NCI-H2196 (cell line): Measurements from ENCODE around the gene CRLF3.
"Not testable (repeated sequence)": the region's sequence is repeated elsewhere in the genome, so short reads cannot be mapped to it uniquely, and the experiment has no call there.

ENCODE experiments used
- DNase-seq: peaks from one replicate; lab custom pipeline; 2025; ENCODE audit not compliant: unreplicated experiment; lab: John Stamatoyannopoulos, UW

Gene CRLF3

GRCh38 chr17:30824356-30825145 is at the start of gene CRLF3:
Gene CRLF3 (minus strand): TSS chr17:30824692. CDS start chr17:30824651, 41 bp downstream.
- DNase-seq: peak; percentile 80

- DNase-seq: no peak
These were observed 44.5 kb upstream of the CRLF3 start for GRCh38 chr17:30869005-30869404.

- no peak for DNase-seq
These were observed 40.1 kb upstream of the CRLF3 start for GRCh38 chr17:30864636-30865035.

- DNase-seq: no peak
These were observed 34.2 kb upstream of the CRLF3 start for GRCh38 chr17:30858556-30859250.

GRCh38 chr17:30854146-30854545 is 29.7 kb upstream of the CRLF3 start:
- DNase-seq: no peak

GRCh38 chr17:30848021-30848420 is 23.5 kb upstream of the CRLF3 start:
- DNase-seq: no peak

- DNase-seq: no peak
These were observed 16.3 kb upstream of the CRLF3 start for GRCh38 chr17:30840771-30841170.

GRCh38 chr17:30838202-30838807 is 13.8 kb upstream of the CRLF3 start:
- no peak for DNase-seq

GRCh38 chr17:30832438-30833124 is 8.1 kb upstream of the CRLF3 start:
- no peak for DNase-seq

GRCh38 chr17:30831663-30832437 is 7.4 kb upstream of the CRLF3 start, which contains the start of gene ATAD5:
Gene ATAD5 (plus strand): TSS chr17:30831966. CDS start chr17:30832348, 382 bp downstream.
- DNase-seq: peak; percentile 75

GRCh38 chr17:30831257-30831656 is 6.8 kb upstream of the CRLF3 start:
- DNase-seq: peak; percentile 1

GRCh38 chr17:30829022-30829421 is 4.5 kb upstream of the CRLF3 start:
- DNase-seq: no peak

- DNase-seq: no peak
These were observed 2.6 kb upstream of the CRLF3 start for GRCh38 chr17:30827082-30827481.

GRCh38 chr17:30824002-30824355 is 513 bp downstream of the CRLF3 start:
- no peak for DNase-seq

- DNase-seq: no peak
These were observed 1.1 kb downstream of the CRLF3 start for GRCh38 chr17:30823421-30823820.

GRCh38 chr17:30822919-30823318 is 1.6 kb downstream of the CRLF3 start:
- DNase-seq: not testable (repeated sequence)

GRCh38 chr17:30821871-30822723 is 2.4 kb downstream of the CRLF3 start:
- no peak for DNase-seq

- no peak for DNase-seq
These were observed 4.4 kb downstream of the CRLF3 start for GRCh38 chr17:30819971-30820705.

- DNase-seq: no peak
These were observed 8.3 kb downstream of the CRLF3 start for GRCh38 chr17:30816165-30816564.
